ENCODE measurements around the gene GRWD1. TPM values are rescaled to one million over a fixed set of nuclear protein-coding genes. Genes with fewer than 3 reads are reported as not detected.

Gene GRWD1
- total RNA-seq, 6 experiments from 2014 or later, result 36.2 to 53.5 (median 41.7) TPM

DNA sequence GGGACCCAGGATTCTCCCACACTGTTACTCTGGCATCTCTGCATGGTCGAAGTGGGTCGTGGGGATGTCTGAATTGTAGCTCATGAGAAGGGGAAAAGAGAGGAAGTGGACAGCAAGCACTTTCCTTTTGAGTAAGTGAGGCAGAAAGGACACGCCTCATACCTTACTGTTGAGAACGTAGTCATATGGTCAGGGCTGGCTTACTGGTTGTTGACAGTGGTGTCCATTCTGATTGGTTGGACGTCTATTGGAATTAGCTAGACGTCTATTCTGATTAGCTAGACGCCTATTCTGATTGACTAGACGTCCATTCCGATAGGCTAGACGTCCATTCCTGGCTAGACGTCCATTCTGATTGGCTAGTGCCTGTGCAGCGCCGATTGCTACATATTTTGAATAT, 39.9 kb upstream of the GRWD1 start:
- Mint-ChIP-seq H3K27ac (peak overlapping the region; percentile 40; the same call in 1 of the 2 replicates), H3K27me3 (ENCODE audit: insufficient read depth) (peaks cover 1% of the 10 kb centered on the region; the same call in 1 of the 2 replicates), H3K4me3 (no peak overlapping the region)

DNA sequence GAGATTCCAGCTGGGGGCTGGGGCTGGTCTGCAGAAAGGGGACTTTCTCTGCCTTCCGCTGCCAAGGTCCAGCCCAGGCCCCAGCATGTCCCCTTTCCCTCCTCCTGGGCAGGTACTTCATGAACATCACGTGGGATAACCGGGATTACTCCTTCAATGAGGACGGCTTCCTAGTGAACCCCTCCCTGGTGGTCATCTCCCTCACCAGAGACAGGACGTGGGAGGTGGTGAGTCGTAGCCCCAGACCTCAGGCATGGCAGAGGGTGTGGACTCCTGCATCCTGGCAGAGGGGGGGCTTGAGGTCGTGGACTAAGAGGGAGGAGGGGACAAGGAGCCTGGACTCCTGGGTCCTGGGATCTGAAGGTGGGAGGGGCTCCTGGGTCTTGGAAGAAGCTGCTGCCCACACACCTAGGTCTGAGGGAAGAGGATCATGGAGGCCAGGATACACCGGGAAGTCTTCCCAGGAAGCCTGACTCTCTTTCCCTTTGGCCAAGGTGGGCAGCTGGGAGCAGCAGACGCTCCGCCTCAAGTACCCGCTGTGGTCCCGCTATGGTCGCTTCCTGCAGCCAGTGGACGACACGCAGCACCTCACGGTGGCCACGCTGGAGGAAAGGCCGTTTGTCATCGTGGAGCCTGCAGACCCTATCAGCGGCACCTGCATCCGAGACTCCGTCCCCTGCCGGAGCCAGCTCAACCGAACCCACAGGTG, 31.8 kb upstream of the GRWD1 start:
- Mint-ChIP-seq H3K4me3 (no peak overlapping the region), H3K9me3 (no peaks in the 10 kb centered on the region), H3K27me3 (ENCODE audit: insufficient read depth) (peaks cover 7% of the 10 kb centered on the region), H3K4me1 (ENCODE audit: low read depth) (peaks cover 4% of the 10 kb centered on the region; the same call in 1 of the 2 replicates), H3K27ac (no peak overlapping the region; the same call in 1 of the 2 replicates), H3K36me3 (ENCODE audit: low read depth) (no peaks in the 10 kb centered on the region)
- DNase-seq, result no peak
- TF ChIP-seq, protein P1, sequence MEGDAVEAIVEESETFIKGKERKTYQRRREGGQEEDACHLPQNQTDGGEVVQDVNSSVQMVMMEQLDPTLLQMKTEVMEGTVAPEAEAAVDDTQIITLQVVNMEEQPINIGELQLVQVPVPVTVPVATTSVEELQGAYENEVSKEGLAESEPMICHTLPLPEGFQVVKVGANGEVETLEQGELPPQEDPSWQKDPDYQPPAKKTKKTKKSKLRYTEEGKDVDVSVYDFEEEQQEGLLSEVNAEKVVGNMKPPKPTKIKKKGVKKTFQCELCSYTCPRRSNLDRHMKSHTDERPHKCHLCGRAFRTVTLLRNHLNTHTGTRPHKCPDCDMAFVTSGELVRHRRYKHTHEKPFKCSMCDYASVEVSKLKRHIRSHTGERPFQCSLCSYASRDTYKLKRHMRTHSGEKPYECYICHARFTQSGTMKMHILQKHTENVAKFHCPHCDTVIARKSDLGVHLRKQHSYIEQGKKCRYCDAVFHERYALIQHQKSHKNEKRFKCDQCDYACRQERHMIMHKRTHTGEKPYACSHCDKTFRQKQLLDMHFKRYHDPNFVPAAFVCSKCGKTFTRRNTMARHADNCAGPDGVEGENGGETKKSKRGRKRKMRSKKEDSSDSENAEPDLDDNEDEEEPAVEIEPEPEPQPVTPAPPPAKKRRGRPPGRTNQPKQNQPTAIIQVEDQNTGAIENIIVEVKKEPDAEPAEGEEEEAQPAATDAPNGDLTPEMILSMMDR (IDR thresholded peaks at IDR 0.05), result no peak

More for the DNA sequence above, 39.9 kb upstream of the GRWD1 start:
- Mint-ChIP-seq H3K9me3 (no peaks in the 10 kb centered on the region), H3K4me1 (ENCODE audit: low read depth) (peaks cover 12% of the 10 kb centered on the region), H3K36me3 (ENCODE audit: low read depth) (peaks cover 8% of the 10 kb centered on the region)
- TF ChIP-seq, protein P1 (IDR thresholded peaks at IDR 0.05), result no peak
- no peak for DNase-seq

DNA sequence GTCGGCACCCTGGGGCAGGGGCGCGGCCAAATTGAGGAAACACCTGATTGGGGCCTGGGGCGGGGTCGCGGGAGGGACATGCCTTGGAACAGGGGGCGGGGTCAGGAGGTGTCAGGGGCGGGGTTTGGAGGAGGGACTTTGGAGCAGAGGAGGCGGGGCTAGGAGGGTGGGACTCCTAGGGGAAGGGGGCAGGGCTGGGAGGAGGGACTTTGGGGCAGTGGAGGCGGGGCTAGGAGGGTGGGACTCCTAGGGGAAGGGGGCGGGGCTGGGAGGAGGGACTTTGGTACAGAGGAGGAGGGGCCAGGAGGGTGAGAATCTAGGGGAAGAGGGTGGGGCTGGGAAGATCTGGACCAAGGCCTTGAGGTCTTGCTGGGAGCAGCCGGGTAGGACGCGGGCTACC, 30.4 kb upstream of the GRWD1 start:
- Mint-ChIP-seq H3K27ac (no peak overlapping the region), H3K9me3 (no peaks in the 10 kb centered on the region), H3K4me1 (ENCODE audit: low read depth) (peaks cover 4% of the 10 kb centered on the region; the same call in 1 of the 2 replicates), H3K27me3 (ENCODE audit: insufficient read depth) (peaks cover 8% of the 10 kb centered on the region), H3K4me3 (no peak overlapping the region), H3K36me3 (ENCODE audit: low read depth) (no peaks in the 10 kb centered on the region)
- DNase-seq, result no peak
- TF ChIP-seq, protein P1 (IDR thresholded peaks at IDR 0.05), result no peak

DNA sequence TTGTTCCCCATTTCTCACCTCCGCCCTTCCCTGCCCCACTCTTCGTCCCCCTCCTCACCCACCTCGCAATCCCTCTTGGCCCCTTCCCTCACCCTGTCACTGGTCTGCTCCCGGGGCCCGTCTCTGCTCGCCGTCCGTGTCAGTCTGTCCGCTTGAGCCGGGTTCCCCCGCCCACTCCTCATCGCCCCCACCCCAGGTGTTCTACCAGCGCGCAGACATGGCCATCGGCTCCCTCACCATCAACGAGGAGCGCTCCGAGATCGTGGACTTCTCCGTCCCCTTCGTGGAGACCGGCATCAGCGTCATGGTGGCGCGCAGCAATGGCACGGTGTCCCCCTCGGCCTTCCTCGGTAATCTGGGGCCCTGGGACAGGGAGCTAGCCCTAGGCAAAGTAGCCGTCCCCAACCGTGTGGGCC, 30.0 kb upstream of the GRWD1 start:
- H3K4me1 Mint-ChIP-seq (ENCODE audit: low read depth), result peaks cover 4% of the 10 kb centered on the region; the same call in 1 of the 2 replicates
- DNase-seq, result no peak
- H3K9me3 Mint-ChIP-seq, result no peaks in the 10 kb centered on the region
- H3K4me3 Mint-ChIP-seq, result no peak overlapping the region
- H3K27ac Mint-ChIP-seq, result no peak overlapping the region
- TF ChIP-seq, protein P1 (IDR thresholded peaks at IDR 0.05), result no peak
- H3K36me3 Mint-ChIP-seq (ENCODE audit: low read depth), result no peaks in the 10 kb centered on the region
- H3K27me3 Mint-ChIP-seq (ENCODE audit: insufficient read depth), result peaks cover 8% of the 10 kb centered on the region

DNA sequence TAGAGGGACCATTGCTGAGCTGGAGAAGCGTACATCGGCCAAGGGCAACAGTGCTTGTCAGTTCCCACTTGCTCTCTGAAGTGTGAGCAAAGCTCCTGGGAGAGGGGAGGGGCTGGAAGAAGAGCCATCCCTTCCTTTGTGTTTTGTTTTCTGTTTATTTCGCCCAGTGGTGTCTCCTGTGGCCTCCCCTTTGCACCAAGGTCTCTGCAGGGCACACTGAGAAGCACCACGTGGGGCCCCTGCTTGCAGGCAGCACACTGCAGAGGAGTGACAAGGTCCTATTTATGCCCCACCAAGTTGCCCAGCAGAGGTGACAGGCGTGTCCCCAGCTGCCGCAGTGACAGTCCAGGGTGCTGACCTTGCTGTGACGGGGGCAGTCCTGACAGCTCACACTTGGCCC, 28.4 kb upstream of the GRWD1 start:
- Mint-ChIP-seq H3K4me3 (no peak overlapping the region), H3K9me3 (no peaks in the 10 kb centered on the region), H3K27ac (no peak overlapping the region; the same call in 1 of the 2 replicates), H3K4me1 (ENCODE audit: low read depth) (peaks cover 4% of the 10 kb centered on the region; the same call in 1 of the 2 replicates), H3K27me3 (ENCODE audit: insufficient read depth) (peaks cover 8% of the 10 kb centered on the region), H3K36me3 (ENCODE audit: low read depth) (no peaks in the 10 kb centered on the region)
- TF ChIP-seq, protein P1 (IDR thresholded peaks at IDR 0.05), result no peak
- DNase-seq, result no peak

All from HFFc6 (cell line).